Heart right ventricle (tissue), 16 donors: Measurements from ENCODE around the gene ROM1. TPM values are rescaled to one million over a fixed set of nuclear protein-coding genes. Genes with fewer than 3 reads are reported as not detected.
"Not testable (repeated sequence)": the region's sequence is repeated elsewhere in the genome, so short reads cannot be mapped to it uniquely, and the experiment has no call there.

Source experiments
- ATAC-seq, 8 donors: fragments of 200-7000 bp; cut with Tn5 transposase; one replicate each; pipeline ENCODE4 v1.9.1; 2020; ENCODE audit warnings: mild to moderate bottlenecking in 8 of 8, moderate library complexity in 8 of 8, moderate number of reproducible peaks in 1 of 8
- DNase-seq, 2 donors: peaks; one replicate each; pipeline ENCODE4 v3.0.0-alpha.2; 2020
- H3K27ac ChIP-seq, 10 donors: fragments of 200-600 bp; sonication (generic) in 2 of 10; one replicate each; pipeline versions ENCODE4 v1.5.0 to v1.8.0; 2020 to 2022; ENCODE audit warnings: mild to moderate bottlenecking in 3 of 10
- H3K27me3 ChIP-seq, 7 donors: fragments of 200-600 bp; one replicate each; pipeline ENCODE4 v1.8.0; 2021 to 2022; ENCODE audit warnings: mild to moderate bottlenecking in 2 of 7
- H3K36me3 ChIP-seq, 9 donors: fragments of 200-600 bp; sonication (generic) in 1 of 9; one replicate each; pipeline versions ENCODE4 v1.5.0 to v1.8.0; 2020 to 2022; ENCODE audit warnings: mild to moderate bottlenecking in 2 of 9
- H3K4me1 ChIP-seq, 9 donors: fragments of 200-600 bp; sonication (generic) in 1 of 9; one replicate each; pipeline versions ENCODE4 v1.5.0 to v1.8.0; 2020 to 2022; ENCODE audit warnings: mild to moderate bottlenecking in 4 of 9
- H3K4me3 ChIP-seq, 10 donors: fragments of 200-600 bp; sonication (generic) in 2 of 10; one replicate each; pipeline versions ENCODE4 v1.5.0 to v1.8.0; 2020 to 2022; ENCODE audit warnings: mild to moderate bottlenecking in 7 of 10, moderate library complexity in 2 of 10
- H3K9me3 ChIP-seq, 11 donors: fragments of 200-600 bp in 10 of 11; sonication (generic) in 2 of 11; one replicate each; pipeline versions ENCODE4 v1.5.0 to v1.8.0; 2013 to 2022; ENCODE audit warnings: mild to moderate bottlenecking in 2 of 11, control low read depth in 1 of 11, moderate library complexity in 1 of 11
- WGBS, 2 donors: extraction: QIAGEN DNeasy Blood & Tissue Kit; methylation state at CpG; one replicate each; pipeline ENCODE4 v1.1.7; 2013; ENCODE audit warnings: inconsistent platforms in 1 of 2; 5-methylcytosine and 5-hydroxymethylcytosine counted together
- intact Hi-C, 10 donors: fragments of 100-400 bp; cut with DNase I; formaldehyde crosslinking; loops; one replicate each; pipeline versions ENCODE4 v1.11.1 to v1.14.2; 2022
- polyA plus RNA-seq, 2 donors: library from polyadenylated mRNA; stranded (reverse); fragments of 200-250 nt; gene quantifications; one replicate each; pipeline ENCODE4 v1.2.3, GENCODE V29; 2013
- total RNA-seq, 10 donors: library from RNA; stranded (reverse); fragmentation: NEBNext Ultra II Directional in 3 of 10; extraction: Animal tissue kit (Norgen Biotek cat#: 25700) in 3 of 10; gene quantifications; one replicate each; pipeline versions ENCODE4 v1.2.1 to v1.2.4, GENCODE V29; 2021 to 2023
- TF ChIP-seq, protein P1 (sequence below), 9 donors: fragments of 200-600 bp; sonication (generic) in 2 of 9; IDR thresholded peaks; one replicate each; pipeline versions ENCODE4 v1.5.0 to v1.8.0; 2021 to 2022; ENCODE audit warnings: antibody characterized with exemption in 9 of 9, mild to moderate bottlenecking in 5 of 9, moderate library complexity in 1 of 9
- donor health status: Arrhythmogenic right ventricular cardiomyopathy.
- donor health status: ischemic (EF 13 %, LVEDD 7.1; RV severe dilation, severe dysfunction).
- donor health status: healthy with polysubstance abuse.
- donor health status: DM: no; HTN: yes; CAD: no.
- donor health status: DM: no; HTN: no; CAD: no.
- donor health status: ischemic (EF 25% LVEDD 6.9; RV normal size, moderate dysfunction).
- donor health status: ischemic (EF 25% LVEDD 5.7; RV mildly dilated, moderate dysfunction).
- donor health status: healthy.
- donor health status: DM: yes; HTN: yes; CAD: no.
- donor health status: Ischemic cardiomyopathy.
- donor health status: ischemic (EF 35%, LVEDD 5.7; RV mildly dilated, moderate dysfunction).
- donor health status: nonischemic (EF 11% LVEDD 7.7; RV severe dilation, severe dysfunction).
- donor health status: DM: yes; HTN: yes; CAD: no.
- donor health status: PGD.
- donor health status: ischemic (EF 29% LVEDD 5.4; RV normal size, mild dysfunction).
- donor health status: nonischemic (EF 23%, LVEDD 6.1; RV moderate dilation, normal function).

Gene ROM1
- total and polyA plus RNA-seq, 12 donors: 0.81 to 6.6 (median 2.0) TPM

DNA sequence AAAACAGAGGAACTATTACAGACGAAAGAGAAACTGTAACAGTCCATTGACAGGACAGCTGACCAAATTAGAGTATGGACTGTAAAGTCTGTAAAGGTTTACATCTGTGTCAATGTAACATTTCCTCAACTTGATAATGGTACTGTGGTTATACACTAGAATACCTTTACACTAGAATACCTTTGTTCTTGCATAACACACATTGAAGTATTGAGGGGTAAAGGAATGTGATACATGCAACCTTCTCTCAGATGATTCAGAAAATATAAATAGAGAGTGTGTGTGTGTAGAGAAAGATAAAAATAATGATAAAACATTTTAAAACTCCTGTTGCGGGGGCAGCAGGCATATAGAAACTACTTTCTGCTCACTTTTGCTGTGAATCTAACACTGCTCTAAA, 33.8 kb upstream of the ROM1 start:
- no peak for ATAC-seq
- Histone ChIP-seq H3K27ac (peak overlapping the region in 3 of 10 donors; percentile 11 to 98 (median 92)), H3K4me3 (no peak overlapping the region), H3K4me1 (peaks cover 7 to 43% (median 25%) of the 10 kb centered on the region in 9 donors), H3K36me3 (peaks cover 0 to 87% (median 8%) of the 10 kb centered on the region in 9 donors), H3K27me3 (no peaks in the 10 kb centered on the region), H3K9me3 (no peaks in the 10 kb centered on the region)
- TF ChIP-seq, protein P1, sequence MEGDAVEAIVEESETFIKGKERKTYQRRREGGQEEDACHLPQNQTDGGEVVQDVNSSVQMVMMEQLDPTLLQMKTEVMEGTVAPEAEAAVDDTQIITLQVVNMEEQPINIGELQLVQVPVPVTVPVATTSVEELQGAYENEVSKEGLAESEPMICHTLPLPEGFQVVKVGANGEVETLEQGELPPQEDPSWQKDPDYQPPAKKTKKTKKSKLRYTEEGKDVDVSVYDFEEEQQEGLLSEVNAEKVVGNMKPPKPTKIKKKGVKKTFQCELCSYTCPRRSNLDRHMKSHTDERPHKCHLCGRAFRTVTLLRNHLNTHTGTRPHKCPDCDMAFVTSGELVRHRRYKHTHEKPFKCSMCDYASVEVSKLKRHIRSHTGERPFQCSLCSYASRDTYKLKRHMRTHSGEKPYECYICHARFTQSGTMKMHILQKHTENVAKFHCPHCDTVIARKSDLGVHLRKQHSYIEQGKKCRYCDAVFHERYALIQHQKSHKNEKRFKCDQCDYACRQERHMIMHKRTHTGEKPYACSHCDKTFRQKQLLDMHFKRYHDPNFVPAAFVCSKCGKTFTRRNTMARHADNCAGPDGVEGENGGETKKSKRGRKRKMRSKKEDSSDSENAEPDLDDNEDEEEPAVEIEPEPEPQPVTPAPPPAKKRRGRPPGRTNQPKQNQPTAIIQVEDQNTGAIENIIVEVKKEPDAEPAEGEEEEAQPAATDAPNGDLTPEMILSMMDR (IDR thresholded peaks at IDR 0.05): no peak
- intact Hi-C loops: loop anchor here in 1 of 10 donors (10.0 kb wide), 1 partner anchor 276 kb away; no protein-coding TSS in a partner anchor
- DNase-seq: no peak
- WGBS, 2 donors: 87 to 95% methylated on average over 2 of the region's 2 CpGs

DNA sequence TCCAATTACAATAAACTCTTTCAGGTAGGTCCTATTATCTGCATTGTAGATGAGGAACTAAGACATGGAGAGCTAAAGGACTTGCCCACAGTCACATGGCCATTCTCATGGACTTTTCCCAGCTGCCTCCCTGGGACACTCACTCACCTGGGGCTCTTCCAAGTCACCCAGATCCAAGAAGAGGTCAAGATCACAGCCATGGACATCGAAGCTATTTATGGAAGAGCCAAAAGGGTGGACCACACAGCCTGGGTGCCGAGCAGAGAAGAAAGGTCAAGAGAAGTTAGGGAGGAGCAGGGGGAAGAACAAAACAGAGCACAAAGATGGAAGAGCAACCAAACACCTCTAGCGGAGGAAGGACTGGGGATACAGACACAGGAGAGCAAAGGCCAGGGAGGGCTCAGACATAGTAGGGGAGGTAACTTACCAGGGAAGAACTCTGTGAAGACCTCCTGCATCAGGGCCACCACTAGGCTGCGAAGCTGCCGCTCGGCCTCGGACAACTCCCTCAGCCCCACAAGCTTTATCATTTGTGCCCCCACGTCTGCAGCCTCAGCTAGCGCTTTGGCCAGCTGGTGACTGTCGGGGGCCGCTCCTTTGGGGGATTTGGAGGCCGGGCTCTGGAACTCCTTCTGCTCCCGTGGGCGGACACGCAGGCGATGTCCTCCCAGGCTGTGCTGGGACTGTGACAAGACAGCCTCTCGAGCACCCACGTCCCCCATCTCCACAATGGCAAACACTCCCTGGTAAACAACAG, 31.9 kb upstream of the ROM1 start:
- Histone ChIP-seq H3K4me1 (peaks cover 0 to 25% (median 8%) of the 10 kb centered on the region in 9 donors), H3K9me3 (no peaks in the 10 kb centered on the region), H3K27me3 (no peaks in the 10 kb centered on the region), H3K36me3 (peaks cover 0 to 98% (median 15%) of the 10 kb centered on the region in 9 donors), H3K4me3 (no peak overlapping the region), H3K27ac (no peak overlapping the region)
- intact Hi-C loops: no loop called here
- TF ChIP-seq, protein P1 (IDR thresholded peaks at IDR 0.05): no peak
- no peak for DNase-seq
- ATAC-seq: no peak
- WGBS, 2 donors: 83 to 85% methylated on average over 18 of the region's 18 CpGs

DNA sequence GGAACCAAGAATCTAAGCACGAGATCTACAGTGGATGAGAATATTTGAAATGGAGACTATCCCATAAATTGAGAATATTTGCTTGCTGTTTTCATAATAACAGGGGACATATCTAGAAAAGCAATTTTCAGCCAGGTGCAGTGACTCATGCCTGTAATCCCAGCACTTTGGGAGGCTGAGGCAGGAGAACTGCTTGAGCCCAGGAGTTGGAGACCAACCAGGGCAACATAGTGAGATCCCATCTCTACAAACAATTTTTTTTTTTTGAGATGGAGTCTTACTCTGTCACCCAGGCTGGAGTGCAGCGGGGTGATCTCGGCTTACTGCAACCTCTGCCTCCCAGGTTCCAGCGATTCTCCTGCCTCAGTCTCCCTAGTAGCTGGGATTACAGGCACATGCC, 31.3 kb upstream of the ROM1 start:
- not testable (repeated sequence) for H3K27ac ChIP-seq, ATAC-seq
- WGBS, 2 donors: 94 to 96% methylated on average over 4 of the region's 4 CpGs

DNA sequence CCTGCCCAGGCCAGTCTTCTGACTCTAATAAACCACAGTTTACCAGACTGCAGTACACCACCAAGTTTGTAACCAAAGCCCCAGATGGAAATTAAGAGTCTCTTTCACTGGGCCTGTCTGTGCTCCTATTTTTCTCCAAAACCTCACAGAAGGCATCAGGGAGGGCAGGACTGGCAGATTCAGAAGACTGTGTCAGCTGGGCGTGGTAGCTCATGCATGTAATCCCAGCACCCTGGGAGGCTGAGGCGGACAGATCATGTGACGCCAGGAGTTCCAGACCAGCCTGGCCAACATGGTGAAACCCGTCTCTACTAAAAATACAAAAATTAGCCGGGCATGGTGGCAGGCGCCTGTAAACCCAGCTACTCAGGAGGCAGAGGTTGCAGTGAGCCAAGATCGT, 27.7 kb upstream of the ROM1 start:
- H3K4me1 ChIP-seq: peaks cover 0 to 19% (median 12%) of the 10 kb centered on the region in 9 donors
- H3K27ac ChIP-seq, intact Hi-C loops, ATAC-seq, H3K27me3 ChIP-seq, H3K4me3 ChIP-seq, H3K9me3 ChIP-seq, DNase-seq: not testable (repeated sequence)
- 95 to 98% methylated on average over 7 of the region's 7 CpGs for WGBS, 2 donors
- peaks cover 0 to 88% (median 30%) of the 10 kb centered on the region in 9 donors for H3K36me3 ChIP-seq

More for the DNA sequence above, 31.3 kb upstream of the ROM1 start:
- DNase-seq, intact Hi-C loops, H3K9me3 ChIP-seq, H3K27me3 ChIP-seq, H3K4me3 ChIP-seq: not testable (repeated sequence)
- H3K36me3 ChIP-seq: peaks cover 0 to 98% (median 15%) of the 10 kb centered on the region in 9 donors
- peaks cover 0 to 19% (median 2%) of the 10 kb centered on the region in 9 donors for H3K4me1 ChIP-seq

DNA sequence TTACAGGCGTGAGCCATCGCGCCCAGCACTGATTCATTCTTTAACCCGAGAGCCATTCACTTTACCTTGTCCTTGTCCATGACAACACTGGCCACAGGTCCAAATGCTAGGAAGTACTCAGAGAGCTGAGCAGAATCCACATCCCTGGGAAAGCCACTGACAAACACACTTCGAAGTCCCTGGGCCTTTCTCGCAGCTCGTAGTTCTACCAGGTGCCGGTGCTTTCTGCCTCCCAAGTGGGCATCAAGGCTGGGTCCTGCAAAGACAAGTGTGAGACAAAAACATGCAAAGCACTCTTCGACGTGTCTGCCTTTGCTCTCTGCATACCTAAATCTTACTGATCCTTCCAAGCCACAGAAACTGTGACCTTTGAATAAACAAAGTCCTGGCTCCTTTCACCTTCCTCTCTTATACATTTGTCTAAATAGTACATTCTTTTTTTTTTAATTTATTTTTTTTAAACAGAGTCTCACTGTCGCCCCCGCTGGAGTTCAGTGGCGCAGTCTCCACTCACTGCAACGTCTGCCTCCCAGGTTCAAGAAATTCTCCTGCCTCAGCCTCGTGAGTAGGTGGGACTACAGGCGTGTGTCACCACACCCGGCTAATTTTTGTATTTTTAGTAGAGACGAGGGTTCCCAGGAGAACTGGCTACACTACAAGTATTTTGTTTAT, 24.0 kb upstream of the ROM1 start:
- ATAC-seq: no peak
- WGBS, 2 donors: 69 to 70% methylated on average over 18 of the region's 18 CpGs
- Histone ChIP-seq H3K27ac (no peak overlapping the region), H3K9me3 (no peaks in the 10 kb centered on the region), H3K4me1 (peaks cover 3 to 42% (median 28%) of the 10 kb centered on the region in 9 donors), H3K36me3 (peaks cover 0 to 63% (median 30%) of the 10 kb centered on the region in 9 donors), H3K4me3 (no peak overlapping the region), H3K27me3 (no peaks in the 10 kb centered on the region)
- no peak for DNase-seq
- intact Hi-C loops: no loop called here
- TF ChIP-seq, protein P1 (IDR thresholded peaks at IDR 0.05): peak in 2 of 9 donors; percentile 6 to 19
